SIG-M5 treated with dmso at 0.1 percent for 504 hours (cell line): ENCODE results near the gene FETUB.
"Not testable (repeated sequence)": the region's sequence is repeated elsewhere in the genome, so short reads cannot be mapped to it uniquely, and the experiment has no call there.

ENCODE experiments used
- DNase-seq: peaks from one replicate; lab custom pipeline; 2025; ENCODE audit not compliant: unreplicated experiment; lab: John Stamatoyannopoulos, UW

The FETUB gene

DNA sequence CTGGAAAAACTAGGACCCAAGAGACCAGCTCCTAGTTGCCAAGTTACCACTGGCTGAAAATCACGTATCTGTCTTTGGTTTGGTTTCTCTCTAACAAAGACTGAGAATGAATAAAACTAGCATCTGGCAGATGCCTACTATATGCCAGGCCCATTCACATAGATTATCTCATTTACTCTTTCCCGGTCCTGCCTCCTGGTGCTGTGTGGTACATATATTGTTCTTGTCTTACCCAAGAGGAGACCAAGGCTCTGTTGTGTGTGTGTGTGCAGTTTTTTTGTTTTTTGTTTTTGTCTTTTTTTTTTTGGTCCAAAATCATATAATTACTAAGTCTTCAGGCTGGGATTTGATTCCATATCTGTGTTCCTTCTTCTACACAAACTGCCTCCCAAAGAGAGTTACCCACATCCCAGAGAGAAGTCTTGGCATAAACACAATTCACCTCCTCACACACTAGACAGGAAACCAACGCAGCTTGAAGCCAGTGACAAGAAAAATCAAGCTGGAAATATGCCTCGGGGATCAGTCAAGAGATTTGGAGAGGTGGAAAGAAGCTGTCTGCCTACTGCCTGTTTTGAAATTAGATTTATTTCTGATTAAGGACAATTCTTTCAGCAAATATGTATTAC is 26.4 kb upstream of the FETUB start:
- DNase-seq: no peak

DNA sequence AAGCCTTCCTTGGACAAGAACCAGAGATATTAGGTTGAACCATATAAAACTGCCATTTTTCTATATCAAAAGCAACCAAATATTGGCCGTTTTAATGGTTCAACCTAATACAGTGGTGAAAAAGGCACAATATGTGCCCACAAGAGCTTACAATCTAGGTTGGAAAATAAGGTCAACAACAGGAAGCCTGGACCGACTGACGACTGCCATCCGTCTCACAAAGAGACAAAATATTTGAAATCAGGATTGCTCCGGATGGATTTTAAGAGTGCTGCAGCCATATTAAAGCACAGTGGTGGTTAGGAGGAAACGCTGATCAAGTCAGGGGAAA is 26.0 kb upstream of the FETUB start:
- no peak for DNase-seq

DNA sequence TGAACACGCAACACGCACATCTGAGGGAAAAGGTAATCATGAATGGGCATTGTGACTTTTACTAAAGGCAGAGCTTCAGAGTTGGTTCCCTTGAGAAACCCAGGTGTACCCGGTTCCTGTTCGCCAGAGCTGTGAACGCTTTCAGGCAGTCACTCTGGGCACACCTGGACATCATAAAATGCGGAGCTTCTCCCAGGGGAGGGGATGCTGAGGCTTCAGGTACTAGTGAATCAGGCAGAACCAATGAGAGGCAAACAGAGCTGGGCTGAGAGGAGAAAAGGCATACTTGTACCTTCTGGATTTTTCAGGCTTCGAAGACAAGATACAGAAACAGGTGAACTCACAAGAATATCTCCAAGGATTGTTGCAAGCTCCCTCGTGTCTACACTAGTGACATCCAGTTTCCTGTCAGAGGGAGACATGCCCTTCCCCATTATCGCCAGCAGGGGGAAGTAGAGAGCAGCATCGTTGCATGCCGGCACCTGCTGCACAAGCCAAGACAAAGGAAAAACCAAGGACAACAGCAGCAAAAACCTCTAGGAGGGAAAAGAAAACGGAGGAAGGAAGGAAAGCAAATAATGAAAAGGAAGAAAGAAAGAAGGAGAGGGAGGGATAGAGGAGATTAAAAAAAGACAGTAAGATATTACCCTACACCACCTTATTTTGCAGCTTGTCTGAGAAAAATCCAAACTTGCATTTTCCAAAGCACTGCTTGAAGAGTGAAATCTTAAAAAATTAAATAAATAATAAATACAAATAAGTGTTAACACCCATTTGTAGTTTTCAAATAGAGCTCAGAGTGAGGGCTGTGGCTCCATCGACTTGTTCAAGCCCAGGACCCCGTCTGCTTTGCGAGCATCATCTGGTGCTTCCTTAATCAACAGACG is 25.4 kb upstream of the FETUB start:
- peak; percentile 66 for DNase-seq

DNA sequence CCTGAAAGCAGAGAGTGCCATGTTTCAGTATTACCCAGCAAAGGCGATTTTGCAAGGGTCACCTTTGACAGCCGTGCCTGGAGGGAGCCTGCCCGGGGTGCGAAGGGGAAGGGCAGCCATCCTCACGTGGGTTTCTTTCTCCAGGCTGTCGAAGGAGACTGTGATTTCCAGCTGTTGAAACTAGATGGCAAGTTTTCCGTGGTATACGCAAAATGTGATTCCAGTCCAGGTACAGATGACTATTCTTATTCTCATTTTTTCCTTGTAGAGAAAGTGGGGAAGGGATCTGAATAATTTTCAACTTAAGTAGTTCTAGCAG is 23.9 kb upstream of the FETUB start:
- DNase-seq: no peak

DNA sequence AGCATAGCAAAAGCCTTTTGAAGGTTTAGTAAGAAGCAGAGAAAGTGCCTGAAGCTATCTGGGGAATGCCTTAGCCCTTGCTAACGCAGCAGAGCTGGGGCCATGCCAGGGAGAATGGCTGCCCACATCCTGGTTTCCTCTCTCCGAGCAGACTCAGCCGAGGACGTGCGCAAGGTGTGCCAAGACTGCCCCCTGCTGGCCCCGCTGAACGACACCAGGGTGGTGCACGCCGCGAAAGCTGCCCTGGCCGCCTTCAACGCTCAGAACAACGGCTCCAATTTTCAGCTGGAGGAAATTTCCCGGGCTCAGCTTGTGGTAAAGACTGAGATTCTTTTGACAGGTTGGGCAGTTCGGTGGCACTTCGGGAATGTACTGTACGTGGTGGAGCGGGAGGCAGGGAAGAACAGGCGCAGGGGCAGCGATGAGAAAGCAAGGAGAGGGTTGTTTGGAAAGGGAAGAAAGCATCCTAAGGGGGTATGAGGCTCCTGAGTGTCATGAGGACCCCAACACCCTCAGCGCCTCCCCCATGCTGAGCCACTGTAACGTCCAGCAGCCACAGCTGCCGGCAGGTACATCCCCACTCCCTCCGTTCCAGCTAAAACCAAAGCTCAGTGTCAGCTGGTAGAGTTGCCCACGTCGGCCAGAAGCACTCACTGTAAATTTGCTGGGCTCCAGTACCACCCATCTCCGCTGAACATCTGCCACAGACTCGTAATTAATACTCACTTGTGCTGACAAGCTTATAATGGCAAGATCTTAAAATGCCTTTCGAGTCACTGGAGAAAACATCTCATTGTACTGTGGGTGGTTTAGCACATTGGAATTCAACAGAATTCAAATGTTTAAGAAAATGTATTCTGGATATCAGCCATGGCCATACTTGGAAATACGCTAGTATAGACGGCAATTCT is 22.9 kb upstream of the FETUB start:
- DNase-seq: peak; percentile 89

DNA sequence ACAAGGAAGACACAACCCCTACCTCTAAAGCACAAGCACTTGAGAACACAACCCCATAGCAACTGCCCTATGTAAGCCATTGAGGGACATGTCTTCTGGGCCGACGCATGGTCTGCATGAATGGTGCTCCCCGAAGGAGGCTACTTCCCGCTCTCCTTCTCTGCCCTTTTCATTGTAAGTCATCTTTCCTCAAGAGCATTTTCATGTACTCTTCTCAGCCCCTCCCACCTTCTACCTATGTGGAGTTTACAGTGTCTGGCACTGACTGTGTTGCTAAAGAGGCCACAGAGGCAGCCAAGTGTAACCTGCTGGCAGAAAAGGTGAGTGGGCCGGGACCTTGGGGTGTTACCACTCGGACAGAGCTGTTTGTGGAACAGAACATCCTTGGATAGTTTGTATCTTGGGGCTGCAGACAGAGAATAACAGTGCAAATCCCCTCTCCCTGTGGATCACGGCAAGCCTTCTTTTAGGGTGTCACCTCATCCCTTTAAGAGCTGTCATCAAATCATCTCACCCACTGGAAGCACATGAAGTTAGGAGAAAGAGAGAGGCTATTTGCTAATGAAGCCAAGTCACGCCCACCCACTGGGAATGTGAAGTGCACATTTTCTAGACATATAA is 21.8 kb upstream of the FETUB start:
- no peak for DNase-seq

DNA sequence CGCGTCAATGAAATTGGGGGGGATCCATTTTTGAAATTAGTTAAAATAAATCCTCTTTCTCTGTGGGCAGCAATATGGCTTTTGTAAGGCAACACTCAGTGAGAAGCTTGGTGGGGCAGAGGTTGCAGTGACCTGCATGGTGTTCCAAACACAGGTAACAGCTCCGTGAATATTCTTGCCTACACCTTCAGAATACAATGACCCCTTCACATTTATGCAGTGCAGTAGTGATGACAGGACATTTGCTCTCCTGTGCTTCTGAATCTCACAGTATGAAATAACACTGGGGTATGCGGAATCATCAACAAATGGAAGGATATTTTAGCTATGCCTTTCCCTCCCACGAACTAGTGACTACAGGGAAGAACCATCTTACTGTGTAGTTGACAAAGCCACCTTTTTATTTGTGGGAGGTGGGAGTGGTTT is 20.4 kb upstream of the FETUB start:
- DNase-seq: no peak

DNA sequence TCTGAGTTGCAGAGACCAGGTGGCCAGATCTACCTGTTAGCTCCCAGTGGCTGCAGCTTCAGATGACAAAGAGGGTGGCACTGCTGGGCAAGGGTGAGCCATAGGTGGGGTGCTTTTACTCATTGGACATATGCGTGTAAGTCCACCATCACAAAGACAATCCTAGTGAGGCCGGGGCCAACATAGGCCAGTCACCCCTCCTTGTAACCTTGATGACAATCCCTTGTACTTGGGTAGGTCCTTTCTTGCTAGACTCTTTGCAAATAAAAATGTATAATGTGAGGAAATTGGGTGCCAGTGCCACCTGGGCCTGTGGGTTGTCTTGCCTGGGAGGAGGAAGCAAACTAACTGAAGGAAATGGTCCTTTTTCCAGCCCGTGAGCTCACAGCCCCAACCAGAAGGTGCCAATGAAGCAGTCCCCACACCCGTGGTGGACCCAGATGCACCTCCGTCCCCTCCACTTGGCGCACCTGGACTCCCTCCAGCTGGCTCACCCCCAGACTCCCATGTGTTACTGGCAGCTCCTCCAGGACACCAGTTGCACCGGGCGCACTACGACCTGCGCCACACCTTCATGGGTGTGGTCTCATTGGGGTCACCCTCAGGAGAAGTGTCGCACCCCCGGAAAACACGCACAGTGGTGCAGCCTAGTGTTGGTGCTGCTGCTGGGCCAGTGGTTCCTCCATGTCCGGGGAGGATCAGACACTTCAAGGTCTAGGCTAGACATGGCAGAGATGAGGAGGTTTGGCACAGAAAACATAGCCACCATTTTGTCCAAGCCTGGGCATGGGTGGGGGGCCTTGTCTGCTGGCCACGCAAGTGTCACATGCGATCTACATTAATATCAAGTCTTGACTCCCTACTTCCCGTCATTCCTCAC is 19.7 kb upstream of the FETUB start:
- DNase-seq: no peak

DNA sequence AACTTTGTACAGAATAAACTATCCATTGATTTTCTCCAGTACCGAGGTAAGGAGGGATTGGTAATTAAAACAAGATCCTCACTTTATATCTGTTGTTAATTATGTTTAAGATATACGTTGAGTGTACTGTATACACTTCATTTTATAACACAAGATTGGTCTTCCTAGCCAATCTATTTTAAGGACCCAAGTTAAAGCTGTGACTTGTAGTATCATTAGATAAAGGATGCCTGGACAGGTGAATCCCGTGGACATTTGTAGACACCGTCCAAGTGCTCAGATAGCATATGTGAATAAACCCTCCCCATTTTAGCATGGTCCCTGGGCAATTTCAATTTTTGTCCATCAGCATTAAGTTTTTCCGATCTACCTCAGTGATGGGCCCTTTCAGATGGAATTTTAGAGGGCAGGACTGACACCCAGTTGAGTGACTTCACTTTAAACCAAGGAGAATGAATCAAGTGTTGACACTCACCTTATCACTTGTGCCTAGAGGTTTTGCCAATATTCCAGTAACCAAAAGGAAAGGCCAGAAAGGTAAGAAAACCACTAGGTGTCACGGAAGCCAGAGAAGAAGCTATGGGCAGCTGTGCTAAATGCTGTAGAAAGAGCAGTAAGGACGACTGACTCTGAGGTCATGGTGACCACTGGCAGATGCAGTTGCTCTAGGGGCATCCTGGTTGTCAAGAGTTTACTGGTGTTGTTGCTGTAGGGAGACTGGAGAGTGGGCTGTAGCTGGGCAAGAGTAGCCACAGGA is 18.1 kb upstream of the FETUB start:
- DNase-seq: no peak

DNA sequence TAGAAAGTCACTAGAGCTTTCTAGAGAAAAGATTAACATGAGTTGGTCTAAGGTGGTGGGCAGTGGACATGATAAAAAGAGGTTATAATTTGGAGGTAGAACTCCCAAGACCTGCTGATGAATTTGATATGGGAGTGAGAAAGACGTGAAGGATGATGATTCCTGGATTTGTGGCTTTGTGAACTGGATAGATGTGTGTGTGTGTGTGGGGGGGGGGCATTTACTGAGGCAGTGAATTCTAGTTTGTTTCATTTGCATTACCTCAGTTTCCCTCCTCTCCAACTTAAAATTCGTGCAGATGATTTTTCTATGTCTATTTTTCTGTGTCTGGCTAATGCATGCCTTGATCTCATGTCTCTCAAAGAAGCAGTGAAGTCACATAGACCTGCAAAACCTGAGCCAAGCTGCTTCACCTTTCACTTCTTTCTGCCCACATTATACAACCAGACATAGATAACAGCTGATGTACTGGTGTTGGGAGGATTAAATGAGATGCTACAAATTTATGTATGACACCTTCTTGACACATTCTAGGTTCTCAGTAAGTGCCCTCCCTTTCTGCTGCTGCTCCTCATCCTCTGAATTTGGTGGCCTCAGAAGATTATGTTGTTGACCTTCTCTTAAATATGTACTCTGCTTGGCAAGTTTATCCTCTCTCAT is 17.4 kb upstream of the FETUB start:
- no peak for DNase-seq

DNA sequence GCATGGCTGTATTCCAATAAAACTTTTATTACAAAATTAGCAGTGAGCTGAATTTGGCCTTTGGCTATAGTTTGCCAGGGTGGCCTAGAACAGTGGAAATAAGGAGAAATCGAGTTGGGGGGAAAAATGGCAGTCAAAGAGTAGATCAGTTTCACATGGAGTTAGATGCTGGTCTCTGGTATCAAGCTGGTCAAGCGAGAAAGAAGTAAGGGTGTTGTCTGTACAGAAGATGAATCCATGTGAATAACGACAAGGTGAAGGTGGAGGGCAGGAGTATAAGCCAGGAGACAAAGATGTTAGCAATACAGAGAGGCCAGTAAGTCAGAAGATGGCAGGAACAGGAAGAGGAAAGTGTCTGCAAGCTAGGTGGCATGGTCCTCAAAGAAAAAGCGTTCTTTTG is 15.6 kb upstream of the FETUB start:
- no peak for DNase-seq

DNA sequence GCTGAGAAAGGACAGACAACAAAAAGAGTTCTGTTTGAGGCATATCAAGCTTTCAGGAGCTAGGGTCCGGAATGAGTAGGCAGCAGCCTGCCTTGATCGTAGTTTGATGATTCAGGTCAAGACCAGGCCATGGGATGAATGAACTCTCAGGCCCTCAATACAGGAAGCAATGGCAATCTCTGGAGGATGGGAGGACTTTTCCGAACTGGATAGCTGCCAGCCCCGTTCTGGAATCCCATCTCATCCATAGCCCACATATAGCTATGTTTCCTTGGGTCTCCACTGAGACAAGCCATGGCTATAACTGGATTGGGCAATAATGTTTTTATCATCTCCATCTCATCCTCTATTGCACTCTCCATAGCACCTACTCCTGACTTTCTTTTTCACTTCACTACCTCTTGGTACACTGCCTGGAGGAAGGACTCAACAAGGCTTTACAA is 14.6 kb upstream of the FETUB start:
- DNase-seq: no peak

DNA sequence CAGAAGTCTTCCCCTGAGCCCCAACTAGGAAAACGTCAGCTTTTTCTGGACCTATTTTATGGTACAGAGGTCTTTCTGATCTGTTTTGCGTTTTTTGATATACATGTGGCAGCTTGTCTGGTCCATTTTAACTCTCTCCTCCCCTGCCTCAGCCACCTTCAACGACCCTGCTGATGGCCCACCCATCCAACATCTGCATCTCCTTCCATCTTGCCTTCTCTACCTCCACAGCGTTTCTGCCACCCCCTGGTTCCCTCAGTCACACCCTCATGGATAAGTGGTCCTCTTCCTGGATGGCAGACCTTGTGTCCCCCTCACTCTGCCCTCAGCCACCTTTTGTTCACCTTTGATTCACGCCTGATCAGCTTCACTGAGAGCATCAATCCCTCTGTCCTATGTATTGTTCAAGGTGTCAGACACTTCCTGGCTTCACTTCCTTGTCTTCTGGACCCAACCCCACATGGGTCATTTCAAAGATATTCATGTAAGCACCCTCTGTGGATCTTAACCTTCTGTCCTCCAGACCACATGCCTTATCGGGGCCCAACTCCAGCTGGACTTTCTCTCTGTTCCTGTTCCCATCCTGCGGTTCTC is 13.8 kb upstream of the FETUB start:
- DNase-seq: no peak

DNA sequence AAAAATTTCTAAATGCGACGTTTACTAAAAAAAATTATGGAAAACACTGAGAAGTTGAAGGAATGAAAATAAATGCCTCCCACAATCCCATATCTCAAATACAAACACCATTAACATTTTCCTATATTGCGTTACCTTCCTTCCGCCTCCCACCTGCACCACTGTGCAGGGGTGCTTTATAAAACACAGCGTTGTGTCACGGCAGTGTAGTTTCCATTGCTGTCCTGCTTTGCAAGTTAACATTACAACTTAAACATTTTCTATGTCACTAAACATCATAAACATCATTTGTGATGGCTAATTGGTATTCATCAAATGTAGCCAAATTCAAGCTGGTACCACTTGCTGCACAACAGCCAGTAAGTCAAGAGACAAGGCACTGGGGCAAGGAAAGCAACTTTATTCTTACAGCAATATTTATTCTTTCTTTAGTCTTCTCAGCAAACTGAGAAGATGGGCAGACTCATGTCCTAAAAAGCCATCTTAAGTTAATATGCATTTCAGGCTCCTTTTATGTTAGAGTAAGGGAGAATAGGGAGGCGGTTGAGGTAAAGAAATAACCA is 12.3 kb upstream of the FETUB start:
- no peak for DNase-seq

DNA sequence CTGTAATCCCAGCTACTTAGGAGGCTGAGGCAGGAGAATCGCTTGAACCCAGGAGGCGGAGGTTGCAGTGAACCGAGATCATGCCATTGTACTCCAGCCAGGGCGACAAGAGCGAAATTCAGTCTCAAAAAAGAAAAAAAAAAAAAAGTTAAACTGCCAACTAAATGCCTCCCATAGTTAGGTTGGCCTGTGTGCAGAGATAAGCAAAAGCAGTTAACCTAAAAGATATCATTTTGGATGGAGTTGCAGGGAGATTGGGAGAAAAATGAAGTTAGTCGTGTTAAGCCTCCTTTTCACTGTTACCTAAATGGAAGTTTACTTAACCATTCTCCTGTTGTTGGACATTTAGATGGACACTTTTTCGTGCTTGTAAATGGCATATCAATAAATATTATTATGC is 11.4 kb upstream of the FETUB start:
- no peak for DNase-seq

DNA sequence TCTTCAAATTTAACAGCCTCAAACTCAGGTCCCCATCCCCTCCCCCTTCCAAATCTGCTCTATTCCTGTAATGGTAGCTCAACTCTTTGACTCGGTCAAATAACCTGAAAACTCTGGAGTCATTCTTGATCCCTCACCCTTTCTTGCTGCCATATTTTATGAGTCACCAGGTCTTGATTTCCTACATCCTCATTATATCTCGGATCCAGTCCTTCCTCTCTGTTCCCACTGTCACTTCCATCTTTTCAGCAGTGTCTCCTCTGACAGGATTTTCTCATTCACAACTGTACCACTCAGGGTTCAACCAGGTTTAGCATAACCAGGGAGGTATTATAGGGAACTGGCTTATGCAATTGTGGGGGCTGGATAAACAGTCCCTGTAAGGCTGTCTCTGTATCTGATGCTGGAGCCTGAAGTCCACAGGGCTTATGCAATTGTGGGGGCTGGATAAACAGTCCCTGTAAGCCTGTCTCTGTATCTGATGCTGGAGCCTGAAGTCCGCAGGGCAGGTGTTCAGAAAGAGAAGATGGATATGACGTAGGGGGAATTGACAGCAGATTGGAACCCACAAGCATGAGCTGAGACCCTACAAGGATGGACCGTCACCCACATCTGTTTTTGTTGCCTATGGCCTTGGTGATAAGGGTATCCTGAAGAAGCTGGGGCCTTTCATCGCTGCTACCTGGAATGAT is 9.1 kb upstream of the FETUB start:
- no peak for DNase-seq

DNA sequence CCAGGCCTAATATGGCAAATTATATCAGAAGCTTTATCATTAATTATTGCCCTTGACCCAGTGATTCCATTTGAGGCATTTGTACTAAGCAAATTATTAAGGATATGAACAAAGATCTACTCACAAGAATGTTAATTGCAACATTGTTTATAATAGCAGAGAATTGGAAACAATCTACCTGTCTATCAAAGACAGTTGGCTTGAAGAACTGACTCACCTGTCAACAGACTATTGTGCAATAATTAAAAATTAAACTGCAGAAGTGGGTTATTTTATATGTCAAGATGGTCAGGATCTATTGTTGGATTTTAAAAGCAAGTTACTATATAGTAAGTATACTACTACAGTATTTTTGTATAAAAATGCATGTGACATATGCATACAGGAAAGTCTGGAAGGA is 6.7 kb upstream of the FETUB start:
- no peak for DNase-seq

DNA sequence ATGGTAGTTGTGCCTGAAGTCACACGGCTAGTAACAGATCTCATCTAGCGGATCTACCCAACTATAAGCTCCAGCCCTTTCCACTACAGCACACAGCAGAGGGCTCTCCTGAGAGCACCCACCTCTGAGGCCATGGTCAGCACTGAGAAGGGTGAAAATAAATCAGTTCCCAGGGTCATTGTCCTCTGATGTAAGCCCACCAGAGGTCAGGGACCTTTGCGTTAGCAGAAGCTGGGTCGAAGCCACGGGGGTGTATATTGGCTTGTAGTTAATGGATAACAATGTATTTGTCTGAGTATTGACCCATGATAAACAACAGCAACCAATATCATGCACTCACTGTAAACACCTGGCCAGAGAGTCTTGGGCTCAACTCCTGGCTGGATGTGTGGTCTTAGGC is 6.0 kb upstream of the FETUB start:
- DNase-seq: not testable (repeated sequence)
